ENCODE measurements around the gene ENPP3.

DNA sequence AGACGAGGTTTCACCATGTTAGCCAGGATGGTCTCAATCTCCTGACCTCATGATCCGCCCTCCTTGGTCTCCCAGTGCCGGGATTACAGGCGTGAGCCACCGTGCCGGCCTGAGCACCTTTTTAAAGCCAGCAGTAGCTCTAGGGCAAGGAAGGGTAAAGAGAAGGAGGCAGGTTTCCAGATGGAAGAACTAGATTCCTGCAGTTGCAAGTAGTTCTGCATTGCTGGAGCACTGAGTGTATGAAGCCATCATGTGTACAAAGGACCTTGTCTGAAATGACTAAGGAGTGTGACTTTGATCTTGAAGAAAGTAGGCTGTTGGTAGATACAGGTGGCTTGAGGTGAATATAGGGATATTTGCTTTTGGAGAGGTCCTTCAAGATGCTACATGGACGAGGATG is 59.9 kb downstream of the ENPP3 start:
- TF ChIP-seq EZH2 (IDR thresholded peaks at IDR 0.05; ENCODE audit: borderline replicate concordance, insufficient read depth, low read depth, low read length, poor library complexity, severe bottlenecking), result no peak
- TF ChIP-seq, protein P1, sequence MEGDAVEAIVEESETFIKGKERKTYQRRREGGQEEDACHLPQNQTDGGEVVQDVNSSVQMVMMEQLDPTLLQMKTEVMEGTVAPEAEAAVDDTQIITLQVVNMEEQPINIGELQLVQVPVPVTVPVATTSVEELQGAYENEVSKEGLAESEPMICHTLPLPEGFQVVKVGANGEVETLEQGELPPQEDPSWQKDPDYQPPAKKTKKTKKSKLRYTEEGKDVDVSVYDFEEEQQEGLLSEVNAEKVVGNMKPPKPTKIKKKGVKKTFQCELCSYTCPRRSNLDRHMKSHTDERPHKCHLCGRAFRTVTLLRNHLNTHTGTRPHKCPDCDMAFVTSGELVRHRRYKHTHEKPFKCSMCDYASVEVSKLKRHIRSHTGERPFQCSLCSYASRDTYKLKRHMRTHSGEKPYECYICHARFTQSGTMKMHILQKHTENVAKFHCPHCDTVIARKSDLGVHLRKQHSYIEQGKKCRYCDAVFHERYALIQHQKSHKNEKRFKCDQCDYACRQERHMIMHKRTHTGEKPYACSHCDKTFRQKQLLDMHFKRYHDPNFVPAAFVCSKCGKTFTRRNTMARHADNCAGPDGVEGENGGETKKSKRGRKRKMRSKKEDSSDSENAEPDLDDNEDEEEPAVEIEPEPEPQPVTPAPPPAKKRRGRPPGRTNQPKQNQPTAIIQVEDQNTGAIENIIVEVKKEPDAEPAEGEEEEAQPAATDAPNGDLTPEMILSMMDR (IDR thresholded peaks at IDR 0.05), result no peak
